HG03354 (cell line): ENCODE data around the gene PIM3.

Source experiments
- ATAC-seq: cut with Tn5 transposase; IDR thresholded peaks from one replicate; pipeline ENCODE4 v1.9.1; 2021; ENCODE audit warnings: mild to moderate bottlenecking; ENCODE audit not compliant: unreplicated experiment, poor library complexity, severe bottlenecking

The PIM3 gene

GRCh38 chr22:49960159-49961004, at the start of gene PIM3:
Gene PIM3 (plus strand): TSS chr22:49960772. CDS start chr22:49960948, 176 bp downstream.
- peak; percentile 74 for ATAC-seq

GRCh38 chr22:49911881-49912625, 48.5 kb upstream of the PIM3 start:
- no peak for ATAC-seq

- no peak for ATAC-seq
Observed at GRCh38 chr22:49913026-49913425, 47.5 kb upstream of the PIM3 start.

GRCh38 chr22:49913446-49913845, 47.1 kb upstream of the PIM3 start:
- ATAC-seq = no peak

- ATAC-seq = no peak
Observed at GRCh38 chr22:49914256-49914655, 46.3 kb upstream of the PIM3 start.

- no peak for ATAC-seq
Observed at GRCh38 chr22:49915610-49916009, 45.0 kb upstream of the PIM3 start.

- no peak for ATAC-seq
Observed at GRCh38 chr22:49916831-49917230, 43.7 kb upstream of the PIM3 start.

- ATAC-seq = peak; percentile 87
Observed at GRCh38 chr22:49917974-49918910, 42.3 kb upstream of the PIM3 start, which contains the start of the genes ALG12 and CRELD2. Gene ALG12 (minus strand): TSS chr22:49918438. CDS start chr22:49913765, 4,673 bp downstream. Gene CRELD2 (plus strand): TSS chr22:49918634. CDS start chr22:49918770, 136 bp downstream.

GRCh38 chr22:49918911-49919881, 41.4 kb upstream of the PIM3 start:
- ATAC-seq = no peak

- no peak for ATAC-seq
Observed at GRCh38 chr22:49920859-49921258, 39.7 kb upstream of the PIM3 start.

- no peak for ATAC-seq
Observed at GRCh38 chr22:49921508-49922278, 38.9 kb upstream of the PIM3 start.

- ATAC-seq = no peak
Observed at GRCh38 chr22:49922484-49922883, 38.1 kb upstream of the PIM3 start.

GRCh38 chr22:49922926-49923325, 37.6 kb upstream of the PIM3 start:
- ATAC-seq = no peak

GRCh38 chr22:49923445-49923844, 37.1 kb upstream of the PIM3 start:
- ATAC-seq = no peak

- no peak for ATAC-seq
Observed at GRCh38 chr22:49924113-49924833, 36.3 kb upstream of the PIM3 start.

GRCh38 chr22:49925525-49926128, 34.9 kb upstream of the PIM3 start:
- ATAC-seq = peak; percentile 51

- no peak for ATAC-seq
Observed at GRCh38 chr22:49926916-49927315, 33.7 kb upstream of the PIM3 start.
